ENCODE results near the gene ZIK1. TPM values are rescaled to one million over a fixed set of nuclear protein-coding genes. Genes with fewer than 3 reads are reported as not detected.
A peak's percentile ranks its signal among the peaks of the same experiment; 100 is the strongest.

The ZIK1 gene
- total RNA-seq, 1 donor from 2014 or later, result 16.7 TPM

DNA sequence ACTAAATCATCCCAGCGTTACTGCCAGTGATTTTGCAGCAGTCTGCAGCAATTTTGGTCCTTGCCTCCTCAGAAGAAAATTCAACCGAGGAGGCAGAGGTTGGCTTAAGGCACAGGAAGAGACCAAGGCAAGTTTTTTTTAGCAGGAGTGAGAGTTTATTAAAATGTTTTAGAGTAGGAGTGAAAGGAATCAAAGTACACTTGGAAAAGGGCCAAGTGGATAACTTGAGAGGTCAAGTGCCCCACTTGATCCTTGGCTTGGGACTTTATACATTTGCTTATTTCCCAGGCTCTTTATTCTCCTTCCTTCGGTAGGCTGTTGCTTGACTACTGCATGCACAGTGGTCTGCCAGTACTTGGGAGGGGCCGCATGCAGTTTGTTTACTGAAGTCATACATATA, 27.2 kb downstream of the ZIK1 start:
- Mint-ChIP-seq H3K4me3 (no peak overlapping the region), H3K9me3 (peaks cover 55% of the 10 kb centered on the region), H3K4me1 (peaks cover 10% of the 10 kb centered on the region), H3K36me3 (peaks cover 45% of the 10 kb centered on the region), H3K27me3 (ENCODE audit: low read depth) (no peaks in the 10 kb centered on the region), H3K27ac (no peak overlapping the region)
- no peak for DNase-seq (ENCODE audit: low spot score in 2 of 2, unreplicated experiment in 2 of 2)
- TF ChIP-seq, protein P1, sequence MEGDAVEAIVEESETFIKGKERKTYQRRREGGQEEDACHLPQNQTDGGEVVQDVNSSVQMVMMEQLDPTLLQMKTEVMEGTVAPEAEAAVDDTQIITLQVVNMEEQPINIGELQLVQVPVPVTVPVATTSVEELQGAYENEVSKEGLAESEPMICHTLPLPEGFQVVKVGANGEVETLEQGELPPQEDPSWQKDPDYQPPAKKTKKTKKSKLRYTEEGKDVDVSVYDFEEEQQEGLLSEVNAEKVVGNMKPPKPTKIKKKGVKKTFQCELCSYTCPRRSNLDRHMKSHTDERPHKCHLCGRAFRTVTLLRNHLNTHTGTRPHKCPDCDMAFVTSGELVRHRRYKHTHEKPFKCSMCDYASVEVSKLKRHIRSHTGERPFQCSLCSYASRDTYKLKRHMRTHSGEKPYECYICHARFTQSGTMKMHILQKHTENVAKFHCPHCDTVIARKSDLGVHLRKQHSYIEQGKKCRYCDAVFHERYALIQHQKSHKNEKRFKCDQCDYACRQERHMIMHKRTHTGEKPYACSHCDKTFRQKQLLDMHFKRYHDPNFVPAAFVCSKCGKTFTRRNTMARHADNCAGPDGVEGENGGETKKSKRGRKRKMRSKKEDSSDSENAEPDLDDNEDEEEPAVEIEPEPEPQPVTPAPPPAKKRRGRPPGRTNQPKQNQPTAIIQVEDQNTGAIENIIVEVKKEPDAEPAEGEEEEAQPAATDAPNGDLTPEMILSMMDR (IDR thresholded peaks at IDR 0.05; ENCODE audit: unreplicated experiment), result no peak

DNA sequence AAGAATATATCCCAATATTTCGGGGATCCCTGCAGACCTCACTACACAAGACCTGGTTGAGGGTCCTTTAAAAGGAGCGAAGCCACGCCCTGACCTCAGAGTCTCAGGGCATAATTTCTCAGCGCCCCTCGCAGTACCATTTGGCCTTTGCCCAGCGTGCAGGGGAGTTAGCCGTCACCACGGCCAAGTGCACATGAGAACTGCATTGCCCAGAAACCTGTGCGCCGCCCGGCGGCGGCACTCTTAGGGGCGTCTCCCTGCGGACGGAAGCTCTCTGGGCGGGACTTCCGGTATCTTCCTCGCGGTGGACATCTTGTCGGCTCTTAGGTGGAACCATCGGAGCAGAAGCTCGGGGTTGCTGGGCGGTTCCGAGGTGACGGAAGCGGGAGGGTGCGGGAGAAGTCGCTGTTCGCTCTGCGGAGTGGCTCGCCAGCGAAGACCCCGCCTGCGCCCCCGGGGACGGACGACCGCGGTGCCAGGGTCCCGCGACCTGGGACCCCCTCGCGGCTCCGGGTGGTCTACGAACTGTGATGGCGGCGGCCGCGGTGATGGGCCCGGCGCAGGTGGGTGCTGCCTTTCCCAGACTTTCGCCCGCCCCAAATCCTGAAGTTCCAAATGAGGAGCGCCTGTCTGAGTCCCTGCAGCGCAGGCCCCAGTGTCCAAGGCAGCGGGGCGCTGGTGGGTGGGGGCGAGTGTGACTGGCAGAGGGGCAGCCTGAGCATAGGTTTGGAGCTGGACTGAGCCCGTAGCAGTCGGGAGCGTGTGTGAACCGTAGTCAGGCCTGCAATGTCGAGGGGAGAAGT, 30.2 kb downstream of the ZIK1 start, which contains the start of gene ZNF134:
ZNF134 (plus strand) TSS at position 302 of the 803 bp plus-strand sequence. CDS start 5,227 bp downstream, outside the sequence.
- H3K36me3 Mint-ChIP-seq, result peaks cover 50% of the 10 kb centered on the region
- H3K27ac Mint-ChIP-seq, result peak within 1 kb of the TSS; percentile 89

DNA sequence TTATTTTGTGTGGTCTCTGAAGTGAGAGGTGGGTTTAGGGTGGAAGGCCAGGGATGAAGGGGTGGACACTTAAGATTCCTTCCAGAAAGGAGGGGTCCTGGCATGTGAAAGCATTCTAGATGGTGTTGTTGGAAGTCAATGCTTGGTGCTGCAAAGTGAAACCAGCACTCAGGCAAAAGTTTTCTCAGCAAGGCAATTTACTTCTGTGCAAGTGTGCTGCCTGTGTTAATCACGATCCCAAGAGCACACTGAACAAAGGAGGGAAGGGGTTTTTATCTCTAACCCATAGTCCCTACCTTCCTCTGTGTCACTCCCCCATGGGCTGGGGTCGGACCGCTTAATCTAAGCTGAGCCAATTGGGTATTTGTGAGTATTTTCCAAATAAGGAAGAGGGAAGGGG, 31.4 kb downstream of the ZIK1 start:
- TF ChIP-seq, protein P1 (IDR thresholded peaks at IDR 0.05; ENCODE audit: unreplicated experiment), result no peak
- Mint-ChIP-seq H3K36me3 (peaks cover 62% of the 10 kb centered on the region), H3K9me3 (peaks cover 74% of the 10 kb centered on the region), H3K4me1 (peaks cover 10% of the 10 kb centered on the region), H3K27me3 (ENCODE audit: low read depth) (no peaks in the 10 kb centered on the region), H3K27ac (no peak overlapping the region), H3K4me3 (peak overlapping the region; percentile 92)
- no peak for DNase-seq (ENCODE audit: low spot score in 2 of 2, unreplicated experiment in 2 of 2)

More for the DNA sequence above, 30.2 kb downstream of the ZIK1 start, which contains the start of gene ZNF134:
- H3K4me1 Mint-ChIP-seq, result peaks cover 10% of the 10 kb centered on the region
- H3K27me3 Mint-ChIP-seq (ENCODE audit: low read depth), result no peaks in the 10 kb centered on the region
- peak within 1 kb of the TSS; percentile 92 for H3K4me3 Mint-ChIP-seq
- DNase-seq (ENCODE audit: low spot score in 2 of 2, unreplicated experiment in 2 of 2), result peak; percentile 66 to 84
- H3K9me3 Mint-ChIP-seq, result peaks cover 61% of the 10 kb centered on the region
- TF ChIP-seq, protein P1 (IDR thresholded peaks at IDR 0.05; ENCODE audit: unreplicated experiment), result no peak

DNA sequence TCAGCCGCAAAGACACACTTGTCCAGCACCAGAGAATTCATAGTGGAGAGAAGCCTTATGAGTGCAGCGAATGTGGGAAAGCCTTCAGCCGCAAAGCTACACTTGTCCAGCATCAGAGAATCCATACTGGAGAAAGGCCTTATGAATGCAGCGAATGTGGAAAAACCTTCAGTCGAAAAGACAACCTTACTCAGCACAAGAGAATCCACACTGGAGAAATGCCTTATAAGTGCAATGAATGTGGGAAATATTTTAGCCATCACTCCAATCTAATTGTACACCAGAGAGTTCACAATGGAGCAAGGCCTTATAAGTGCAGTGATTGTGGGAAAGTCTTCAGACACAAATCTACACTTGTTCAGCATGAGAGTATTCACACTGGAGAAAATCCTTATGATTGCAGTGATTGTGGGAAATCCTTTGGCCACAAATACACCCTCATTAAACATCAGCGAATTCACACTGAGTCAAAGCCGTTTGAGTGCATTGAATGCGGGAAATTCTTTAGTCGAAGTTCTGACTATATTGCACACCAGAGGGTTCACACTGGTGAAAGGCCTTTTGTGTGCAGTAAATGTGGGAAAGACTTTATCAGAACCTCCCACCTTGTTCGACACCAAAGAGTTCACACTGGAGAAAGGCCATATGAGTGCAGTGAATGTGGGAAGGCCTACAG, 36.9 kb downstream of the ZIK1 start:
- TF ChIP-seq, protein P1 (IDR thresholded peaks at IDR 0.05; ENCODE audit: unreplicated experiment), result no peak
- Mint-ChIP-seq H3K27me3 (ENCODE audit: low read depth) (no peaks in the 10 kb centered on the region), H3K4me1 (no peaks in the 10 kb centered on the region), H3K27ac (no peak overlapping the region), H3K36me3 (peaks cover 98% of the 10 kb centered on the region), H3K4me3 (no peak overlapping the region), H3K9me3 (peaks cover 85% of the 10 kb centered on the region)
- DNase-seq (ENCODE audit: low spot score in 2 of 2, unreplicated experiment in 2 of 2), result no peak

DNA sequence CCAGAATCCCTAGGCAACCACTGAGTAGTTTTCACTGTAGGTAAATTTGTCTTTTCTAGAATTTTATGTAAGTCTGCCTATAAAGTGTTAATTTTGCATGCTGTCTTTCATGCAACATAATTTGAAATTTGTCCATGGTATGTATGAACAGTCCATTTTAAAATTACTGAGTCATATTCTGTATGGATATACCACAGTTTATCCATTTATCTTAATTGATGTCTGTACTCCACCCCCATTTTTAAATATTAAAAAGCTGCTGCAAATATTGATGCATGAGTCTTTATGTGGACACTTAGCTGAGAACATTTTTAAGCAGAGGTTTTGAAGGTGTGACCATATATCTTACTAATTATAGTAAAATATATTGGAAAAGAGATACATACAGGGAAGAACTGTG, 39.1 kb downstream of the ZIK1 start:
- peaks cover 87% of the 10 kb centered on the region for H3K36me3 Mint-ChIP-seq
- TF ChIP-seq, protein P1 (IDR thresholded peaks at IDR 0.05; ENCODE audit: unreplicated experiment), result no peak
- no peak overlapping the region for H3K27ac Mint-ChIP-seq
- no peaks in the 10 kb centered on the region for H3K4me1 Mint-ChIP-seq
- H3K9me3 Mint-ChIP-seq, result peaks cover 79% of the 10 kb centered on the region
- H3K4me3 Mint-ChIP-seq, result no peak overlapping the region
- no peaks in the 10 kb centered on the region for H3K27me3 Mint-ChIP-seq (ENCODE audit: low read depth)
- no peak for DNase-seq (ENCODE audit: low spot score in 2 of 2, unreplicated experiment in 2 of 2)
